Loucy (cell line): ENCODE measurements around the gene DBN1.

ENCODE experiments used
- H2AFZ ChIP-seq: fragments of 200-600 bp; sonication (generic); 2 replicates; pipeline ENCODE4 v1.6.0; 2016; ENCODE audit warnings: antibody characterized with exemption, mild to moderate bottlenecking, low read length, moderate library complexity
- H3F3A ChIP-seq: fragments of 200-600 bp; 2 replicates; pipeline ENCODE4 v1.6.0; 2016; ENCODE audit warnings: antibody characterized with exemption, low read depth, mild to moderate bottlenecking
- H3K27me3 ChIP-seq: fragments of 200-600 bp; sonication (generic); 2 replicates; pipeline ENCODE4 v1.6.1; 2014; ENCODE audit warnings: low read length, mild to moderate bottlenecking; ENCODE audit not compliant: insufficient read depth, poor library complexity, severe bottlenecking
- H3K36me3 ChIP-seq: fragments of 200-600 bp; sonication (generic); 2 replicates; pipeline ENCODE4 v1.6.1; 2016; ENCODE audit warnings: low read length; ENCODE audit not compliant: insufficient read depth
- H3K4me1 ChIP-seq: fragments of 200-600 bp; sonication (generic); 2 replicates; pipeline ENCODE4 v1.5.1; 2014; ENCODE audit warnings: low read length, mild to moderate bottlenecking; ENCODE audit not compliant: insufficient read depth, poor library complexity, severe bottlenecking
- H3K4me2 ChIP-seq: fragments of 200-600 bp; sonication (generic); 2 replicates; pipeline ENCODE4 v1.6.0; 2014; ENCODE audit warnings: antibody characterized with exemption, low read length, low read depth, mild to moderate bottlenecking; ENCODE audit not compliant: poor library complexity, severe bottlenecking
- H3K4me3 ChIP-seq: fragments of 200-600 bp; sonication (generic); 2 replicates; pipeline ENCODE4 v1.5.1; 2014; ENCODE audit warnings: low read length, mild to moderate bottlenecking, mixed read lengths; ENCODE audit not compliant: poor library complexity, severe bottlenecking
- H3K79me2 ChIP-seq: fragments of 200-600 bp; sonication (generic); 2 replicates; pipeline ENCODE4 v1.6.1; 2014; ENCODE audit warnings: low read length; ENCODE audit not compliant: insufficient read depth
- H3K9ac ChIP-seq: fragments of 200-600 bp; sonication (generic); 2 replicates; pipeline ENCODE4 v1.6.0; 2014; ENCODE audit warnings: mild to moderate bottlenecking, low read depth, low read length, moderate library complexity; ENCODE audit not compliant: poor library complexity, severe bottlenecking
- H3K9me2 ChIP-seq: fragments of 200-600 bp; sonication (generic); replicated peaks from 2 replicates; pipeline ENCODE4 v1.6.1; 2016; ENCODE audit warnings: low read depth, low read length, mixed read lengths
- H3K9me3 ChIP-seq: fragments of 200-600 bp; sonication (generic); 2 replicates; pipeline ENCODE4 v1.6.1; 2014; ENCODE audit warnings: mild to moderate bottlenecking, antibody characterized with exemption, low read length, low read depth; ENCODE audit not compliant: insufficient read depth
- H4K20me1 ChIP-seq: fragments of 200-600 bp; sonication (generic); 2 replicates; pipeline ENCODE4 v1.6.0; 2014; ENCODE audit warnings: antibody characterized with exemption, low read length, mild to moderate bottlenecking; ENCODE audit not compliant: insufficient read depth, poor library complexity, severe bottlenecking
- EZH2phosphoT487 ChIP-seq: fragments of 200-600 bp; IDR thresholded peaks from 2 replicates; pipeline ENCODE4 v1.6.1; 2018; ENCODE audit warnings: antibody characterized with exemption, mild to moderate bottlenecking, moderate library complexity, borderline replicate concordance
- TF ChIP-seq, protein P1 (sequence below): fragments of 200-600 bp; sonication (generic); conservative IDR thresholded peaks from 2 replicates; pipeline ENCODE4 v1.5.1; 2014; ENCODE audit warnings: mild to moderate bottlenecking, antibody characterized with exemption, low read length

DBN1 gene

DNA sequence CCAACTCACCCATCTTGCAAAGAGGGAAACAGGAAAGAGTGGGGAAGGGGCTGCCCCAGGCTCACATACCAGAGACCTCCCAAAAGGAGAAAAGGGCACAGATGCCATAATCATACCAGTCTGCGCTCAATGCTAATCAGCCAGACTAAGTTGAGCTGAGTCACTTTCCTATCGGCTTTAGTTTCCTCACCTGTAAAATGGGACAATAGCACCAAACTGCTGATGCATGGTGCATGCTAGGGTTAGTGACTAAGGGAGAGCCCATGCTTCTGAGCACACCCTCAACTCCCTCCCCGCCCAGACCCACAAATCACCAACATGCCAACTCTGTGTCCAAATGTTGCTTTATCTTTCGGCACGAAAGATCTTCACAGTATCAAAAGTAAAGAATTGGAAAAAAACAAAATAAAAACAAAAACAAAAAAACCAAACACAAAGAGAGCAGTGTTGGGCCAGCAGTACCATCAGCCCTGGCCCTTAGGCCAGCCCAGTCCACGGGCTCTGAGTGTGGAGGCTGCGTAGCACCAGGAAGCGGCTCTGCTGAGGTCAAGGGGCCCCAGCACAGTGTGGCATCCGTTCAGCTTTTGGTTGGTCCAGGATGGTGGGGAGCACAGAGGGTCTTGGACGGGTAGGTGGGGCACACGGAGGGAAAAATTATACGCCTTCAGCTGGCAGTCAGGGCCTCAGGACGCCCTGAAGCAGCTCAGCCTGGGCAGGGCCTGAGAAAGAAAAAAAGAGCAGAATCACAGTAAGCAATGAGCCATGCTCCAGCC lies 46.2 kb upstream of the DBN1 start:
- H3K9me2 ChIP-seq, result no peaks in the 10 kb centered on the region
- no peak overlapping the region for H3K4me3 ChIP-seq
- no peaks in the 10 kb centered on the region for H3K27me3 ChIP-seq
- peak overlapping the region; percentile 40 for H3K4me2 ChIP-seq
- H4K20me1 ChIP-seq, result peaks cover 11% of the 10 kb centered on the region
- no peaks in the 10 kb centered on the region; the same call in 1 of the 2 replicates for H3K36me3 ChIP-seq
- no peak overlapping the region for H3K9ac ChIP-seq
- H3K79me2 ChIP-seq, result peaks cover 23% of the 10 kb centered on the region; the same call in 1 of the 2 replicates
- no peaks in the 10 kb centered on the region for H3F3A ChIP-seq
- peaks cover 11% of the 10 kb centered on the region for H3K4me1 ChIP-seq
- H2AFZ ChIP-seq, result no peak overlapping the region
- H3K9me3 ChIP-seq, result no peaks in the 10 kb centered on the region
- no peak for TF ChIP-seq EZH2phosphoT487
- TF ChIP-seq, protein P1, sequence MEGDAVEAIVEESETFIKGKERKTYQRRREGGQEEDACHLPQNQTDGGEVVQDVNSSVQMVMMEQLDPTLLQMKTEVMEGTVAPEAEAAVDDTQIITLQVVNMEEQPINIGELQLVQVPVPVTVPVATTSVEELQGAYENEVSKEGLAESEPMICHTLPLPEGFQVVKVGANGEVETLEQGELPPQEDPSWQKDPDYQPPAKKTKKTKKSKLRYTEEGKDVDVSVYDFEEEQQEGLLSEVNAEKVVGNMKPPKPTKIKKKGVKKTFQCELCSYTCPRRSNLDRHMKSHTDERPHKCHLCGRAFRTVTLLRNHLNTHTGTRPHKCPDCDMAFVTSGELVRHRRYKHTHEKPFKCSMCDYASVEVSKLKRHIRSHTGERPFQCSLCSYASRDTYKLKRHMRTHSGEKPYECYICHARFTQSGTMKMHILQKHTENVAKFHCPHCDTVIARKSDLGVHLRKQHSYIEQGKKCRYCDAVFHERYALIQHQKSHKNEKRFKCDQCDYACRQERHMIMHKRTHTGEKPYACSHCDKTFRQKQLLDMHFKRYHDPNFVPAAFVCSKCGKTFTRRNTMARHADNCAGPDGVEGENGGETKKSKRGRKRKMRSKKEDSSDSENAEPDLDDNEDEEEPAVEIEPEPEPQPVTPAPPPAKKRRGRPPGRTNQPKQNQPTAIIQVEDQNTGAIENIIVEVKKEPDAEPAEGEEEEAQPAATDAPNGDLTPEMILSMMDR, result no peak

DNA sequence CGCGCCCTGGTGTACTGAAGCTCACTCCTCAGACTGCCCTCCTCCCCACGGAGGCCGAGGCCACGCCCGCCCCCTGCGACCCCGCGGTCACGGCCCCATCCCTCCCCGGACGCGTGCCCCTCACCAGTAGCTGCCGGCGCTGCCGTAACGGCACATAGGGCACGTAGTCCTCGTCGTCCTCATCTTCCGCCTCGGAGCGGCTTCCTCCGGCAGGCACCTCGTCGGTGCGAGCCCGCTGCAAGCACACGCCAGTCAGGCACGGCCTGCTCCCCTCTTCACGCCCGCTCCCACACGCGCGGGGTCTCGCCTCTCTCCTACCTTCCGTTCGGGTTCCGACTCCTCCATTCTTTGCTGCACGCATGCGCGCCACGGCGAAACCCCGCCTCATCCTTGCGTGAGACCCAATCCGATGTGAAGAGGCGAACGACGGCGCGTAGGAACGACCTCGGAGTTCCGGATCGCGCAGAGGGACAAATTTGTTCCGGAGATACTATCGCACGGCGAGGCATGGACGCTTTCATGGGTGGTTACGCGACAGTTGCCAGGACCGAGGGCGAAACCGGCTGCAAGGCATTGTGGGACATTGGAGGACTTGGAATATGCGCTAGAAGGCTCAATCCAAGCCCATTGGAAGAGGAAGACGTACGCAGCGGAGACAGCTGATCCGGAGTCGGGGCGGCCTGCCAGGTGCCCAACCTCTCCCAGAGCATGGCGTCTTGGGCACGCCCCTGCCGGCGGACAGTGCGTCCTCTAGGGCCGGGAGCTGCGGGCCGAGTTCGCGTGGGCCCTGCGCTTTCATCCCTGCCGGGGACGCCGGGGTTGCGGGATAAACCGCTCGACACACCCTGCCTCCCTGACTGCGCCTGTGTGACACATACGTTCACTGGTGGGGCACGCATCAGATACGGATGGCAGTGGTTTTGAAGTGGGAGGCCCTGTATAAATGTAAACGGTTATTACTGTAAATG lies 43.5 kb upstream of the DBN1 start, which contains the start of gene DDX41:
Gene DDX41, minus strand, starts transcription at position 361 of the 968 bp plus-strand sequence. Its CDS starts 16 bp downstream, at position 345.
- H4K20me1 ChIP-seq, result peaks cover 11% of the 10 kb centered on the region
- H3K4me3 ChIP-seq, result peak within 1 kb of the TSS; percentile 91
- H3F3A ChIP-seq, result no peaks in the 10 kb centered on the region
- H2AFZ ChIP-seq, result peak within 1 kb of the TSS; percentile 73
- H3K27me3 ChIP-seq, result no peaks in the 10 kb centered on the region
- H3K9ac ChIP-seq, result peak within 1 kb of the TSS; percentile 87
- peak within 1 kb of the TSS; percentile 85 for H3K4me2 ChIP-seq
- H3K4me1 ChIP-seq, result peaks cover 11% of the 10 kb centered on the region
- H3K9me2 ChIP-seq, result no peaks in the 10 kb centered on the region
- no peaks in the 10 kb centered on the region for H3K9me3 ChIP-seq
- no peaks in the 10 kb centered on the region; the same call in 1 of the 2 replicates for H3K36me3 ChIP-seq
- no peak for TF ChIP-seq EZH2phosphoT487
- TF ChIP-seq, protein P1, result no peak
- H3K79me2 ChIP-seq, result peaks cover 44% of the 10 kb centered on the region; the same call in 1 of the 2 replicates

DNA sequence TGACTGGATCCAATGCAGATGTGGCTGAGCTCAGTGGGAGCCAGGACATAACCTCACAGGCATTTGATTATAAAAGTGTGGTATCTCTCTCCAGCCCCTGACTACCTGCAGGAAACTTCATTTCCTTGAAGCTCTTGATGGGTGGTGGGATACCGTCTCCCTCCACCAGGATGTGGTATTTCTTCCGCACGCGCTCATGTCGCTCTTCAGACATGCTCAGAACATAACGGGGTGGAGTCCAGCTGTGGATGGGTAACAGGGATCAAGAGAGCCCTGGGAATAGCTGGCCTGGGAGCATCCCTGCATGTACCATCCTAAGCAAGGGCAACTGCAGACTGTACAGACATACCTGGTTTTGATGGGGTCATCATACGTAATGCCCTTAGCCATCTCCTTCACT lies 42.1 kb upstream of the DBN1 start:
- Histone ChIP-seq H3K4me3 (peak overlapping the region; percentile 91), H3K9me3 (no peaks in the 10 kb centered on the region), H3K27me3 (no peaks in the 10 kb centered on the region), H3K79me2 (peaks cover 44% of the 10 kb centered on the region; the same call in 1 of the 2 replicates), H3K36me3 (no peaks in the 10 kb centered on the region; the same call in 1 of the 2 replicates), H3K9ac (peak overlapping the region; percentile 87), H4K20me1 (peaks cover 11% of the 10 kb centered on the region), H3K4me2 (peak overlapping the region; percentile 85), H3F3A (no peaks in the 10 kb centered on the region), H3K9me2 (no peaks in the 10 kb centered on the region), H2AFZ (no peak overlapping the region), H3K4me1 (peaks cover 3% of the 10 kb centered on the region)
- TF ChIP-seq, protein P1, result no peak
- TF ChIP-seq EZH2phosphoT487, result no peak
